Spleen (tissue), 11 donors: ENCODE measurements around the gene PNCK. TPM values are rescaled to one million over a fixed set of nuclear protein-coding genes. Genes with fewer than 3 reads are reported as not detected.

Experiments used
- DNase-seq: peaks from one replicate; pipeline ENCODE4 v3.0.0-alpha.2; 2020
- H3K27ac ChIP-seq, 8 donors: fragments of 200-600 bp; sonication (generic) in 7 of 8; 1 replicate in 4 of 8; 2 replicates in 4 of 8; pipeline versions ENCODE4 v1.5.0 to v1.8.0; 2016 to 2021; ENCODE audit warnings: inconsistent platforms in 4 of 8, mild to moderate bottlenecking in 4 of 8, moderate library complexity in 1 of 8
- H3K27me3 ChIP-seq, 7 donors: fragments of 200-600 bp; sonication (generic) in 6 of 7; replicated peaks in 1 of 7; 1 replicate in 4 of 7; 2 replicates in 3 of 7; pipeline versions ENCODE4 v1.5.0 to v1.8.0; 2016 to 2021; ENCODE audit warnings: inconsistent platforms in 3 of 7, mild to moderate bottlenecking in 1 of 7
- H3K36me3 ChIP-seq, 6 donors: fragments of 200-600 bp; sonication (generic) in 5 of 6; 1 replicate in 4 of 6; 2 replicates in 2 of 6; pipeline versions ENCODE4 v1.5.0 to v1.8.0; 2016 to 2021; ENCODE audit warnings: inconsistent platforms in 2 of 6
- H3K4me1 ChIP-seq, 6 donors: fragments of 200-600 bp; sonication (generic) in 5 of 6; 1 replicate in 3 of 6; 2 replicates in 3 of 6; pipeline versions ENCODE4 v1.5.0 to v1.8.0; 2016 to 2021; ENCODE audit warnings: inconsistent platforms in 3 of 6
- H3K4me3 ChIP-seq, 8 donors: fragments of 200-600 bp; sonication (generic) in 7 of 8; 1 replicate in 4 of 8; 2 replicates in 4 of 8; pipeline versions ENCODE4 v1.5.0 to v1.8.0; 2016 to 2021; ENCODE audit warnings: inconsistent platforms in 4 of 8, mild to moderate bottlenecking in 4 of 8, moderate library complexity in 2 of 8
- H3K9me3 ChIP-seq, 8 donors: fragments of 200-600 bp; sonication (generic) in 7 of 8; 1 replicate in 4 of 8; 2 replicates in 4 of 8; pipeline versions ENCODE4 v1.5.0 to v1.8.0; 2016 to 2021; ENCODE audit warnings: inconsistent platforms in 4 of 8
- CTCF ChIP-seq, 11 experiments: fragments of 200-600 bp in 7 of 11; fragments of 450-650 bp in 4 of 11; sonication (generic) in 4 of 11; IDR thresholded peaks in 8 of 11; conservative IDR thresholded peaks in 3 of 11; 1 replicate in 7 of 11; 2 replicates in 4 of 11; pipeline versions ENCODE4 v1.4.0 to v1.8.0; 2016 to 2021; ENCODE audit warnings: antibody characterized with exemption in 11 of 11, inconsistent platforms in 4 of 11, mild to moderate bottlenecking in 1 of 11
- POLR2A ChIP-seq, 3 donors: fragments of 450-650 bp; IDR thresholded peaks; one replicate each; pipeline ENCODE4 v1.5.1; 2017; ENCODE audit warnings: antibody characterized with exemption in 3 of 3, mild to moderate bottlenecking in 1 of 3
- POLR2AphosphoS5 ChIP-seq, 3 donors: sonication (generic); formaldehyde crosslinking; IDR thresholded peaks; one replicate each; pipeline ENCODE4 v1.5.1; 2017; ENCODE audit warnings: antibody characterized with exemption in 3 of 3
- WGBS, 5 donors: extraction: QIAGEN DNeasy Blood & Tissue Kit in 3 of 5; methylation state at CpG; one replicate each; pipeline versions ENCODE4 v1.1.5 to v1.1.7; 2013 to 2018; 5-methylcytosine and 5-hydroxymethylcytosine counted together
- intact Hi-C: fragments of 100-400 bp; cut with DNase I; formaldehyde crosslinking; loops from one replicate; pipeline ENCODE4 v1.15.0; 2023; ENCODE audit warnings: low total_unique reads
- polyA plus RNA-seq, 3 donors: library from polyadenylated mRNA; stranded (reverse); fragments of 200-250 nt; gene quantifications; one replicate each; pipeline ENCODE4 v1.2.1, GENCODE V29; 2013
- total RNA-seq, 7 donors: library from RNA; depleted of rRNA in 3 of 7; stranded (reverse); fragments of >200 nt in 3 of 7; fragmentation: NEBNext Ultra II Directional in 4 of 7; extraction: Animal tissue kit (Norgen Biotek cat#: 25700) in 4 of 7; gene quantifications; one replicate each; pipeline versions ENCODE4 v1.1.0 to v1.2.1, GENCODE V29; 2016 to 2021
- donor health status: healthy with polysubstance abuse.
- donor health status: DM: no; HTN: no; CAD: no; lungs with moderate emphysema.
- donor health status: DM: no; HTN: no; CAD: no.
- donor health status: Bipolar disorder and iron deficiency.
- donor health status: healthy.
- donor health status: DM: no; HTN: no; CAD: no.
- donor health status: DM: yes; HTN: yes; CAD: no.

The PNCK gene
- total and polyA plus RNA-seq, 10 donors: 0.18 to 1.2 (median 0.54) TPM; not detected in 4

- WGBS, 5 donors: 88 to 93% (median 92%) methylated on average over 2 of the region's 2 CpGs
These were observed 42.3 kb downstream of the PNCK start for GRCh38 chrX:153631346-153631745.

GRCh38 chrX:153628665-153629064 lies 44.9 kb downstream of the PNCK start:
- H3K27ac ChIP-seq: no peak overlapping the region
- no peaks in the 10 kb centered on the region for H3K36me3 ChIP-seq
- intact Hi-C loops: no loop called here
- no peaks in the 10 kb centered on the region for H3K4me1 ChIP-seq
- H3K27me3 ChIP-seq: peaks cover 0 to 18% (median 0%) of the 10 kb centered on the region in 7 donors
- no peak for DNase-seq
- WGBS, 5 donors: 84 to 93% (median 87%) methylated on average over 7 to 12 of the region's 12 CpGs
- TF ChIP-seq POLR2AphosphoS5 (IDR thresholded peaks at IDR 0.05): no peak
- H3K4me3 ChIP-seq: no peak overlapping the region
- peaks cover 0 to 13% (median 1%) of the 10 kb centered on the region in 8 donors for H3K9me3 ChIP-seq

More at GRCh38 chrX:153631346-153631745, 42.3 kb downstream of the PNCK start:
- DNase-seq: no peak
- no peaks in the 10 kb centered on the region for H3K36me3 ChIP-seq
- no peak overlapping the region for H3K27ac ChIP-seq
- H3K4me3 ChIP-seq: no peak overlapping the region
- TF ChIP-seq POLR2A (IDR thresholded peaks at IDR 0.05) (no peak), POLR2AphosphoS5 (IDR thresholded peaks at IDR 0.05) (no peak), CTCF (IDR thresholded peaks at IDR 0.05 in 8 of 11, conservative IDR thresholded peaks at IDR 0.05 in 3 of 11) (no peak)
- peaks cover 0 to 7% (median 0%) of the 10 kb centered on the region in 6 donors for H3K4me1 ChIP-seq
- H3K9me3 ChIP-seq: peaks cover 0 to 13% (median 1%) of the 10 kb centered on the region in 8 donors
- intact Hi-C loops: no loop called here
- H3K27me3 ChIP-seq: peaks cover 0 to 5% (median 0%) of the 10 kb centered on the region in 7 donors

GRCh38 chrX:153628129-153628528 lies 45.5 kb downstream of the PNCK start:
- no peaks in the 10 kb centered on the region for H3K4me1 ChIP-seq
- H3K27me3 ChIP-seq: peaks cover 0 to 24% (median 0%) of the 10 kb centered on the region in 7 donors
- DNase-seq: no peak
- intact Hi-C loops: no loop called here
- H3K27ac ChIP-seq: no peak overlapping the region
- WGBS, 5 donors: 91 to 95% (median 93%) methylated on average over 5 to 8 of the region's 8 CpGs
- no peaks in the 10 kb centered on the region for H3K36me3 ChIP-seq
- no peak overlapping the region for H3K4me3 ChIP-seq
- H3K9me3 ChIP-seq: peaks cover 0 to 13% (median 1%) of the 10 kb centered on the region in 8 donors
- TF ChIP-seq CTCF (IDR thresholded peaks at IDR 0.05 in 8 of 11, conservative IDR thresholded peaks at IDR 0.05 in 3 of 11) (no peak), POLR2A (IDR thresholded peaks at IDR 0.05) (no peak), POLR2AphosphoS5 (IDR thresholded peaks at IDR 0.05) (no peak)

- WGBS, 5 donors: 32 to 65% (median 54%) methylated on average over 11 to 15 of the region's 15 CpGs
- H3K27me3 ChIP-seq: peaks cover 0 to 26% (median 2%) of the 10 kb centered on the region in 7 donors
These were observed 45.9 kb downstream of the PNCK start for GRCh38 chrX:153627675-153628111.

More at GRCh38 chrX:153627675-153628111, 45.9 kb downstream of the PNCK start:
- Histone ChIP-seq H3K4me1 (no peaks in the 10 kb centered on the region), H3K36me3 (no peaks in the 10 kb centered on the region), H3K27ac (no peak overlapping the region), H3K4me3 (no peak overlapping the region), H3K9me3 (peaks cover 0 to 13% (median 1%) of the 10 kb centered on the region in 8 donors)
- no peak for DNase-seq
- intact Hi-C loops: no loop called here
- TF ChIP-seq CTCF (IDR thresholded peaks at IDR 0.05 in 8 of 11, conservative IDR thresholded peaks at IDR 0.05 in 3 of 11) (no peak), POLR2AphosphoS5 (IDR thresholded peaks at IDR 0.05) (no peak), POLR2A (IDR thresholded peaks at IDR 0.05) (no peak)
